DMS 273 (cell line): ENCODE data around the gene GZF1.

ENCODE experiments used
- DNase-seq: peaks from one replicate; lab custom pipeline; 2025; ENCODE audit not compliant: unreplicated experiment; lab: John Stamatoyannopoulos, UW

The GZF1 gene

GRCh38 chr20:23361476-23362391 is at the start of gene GZF1:
Gene GZF1 (plus strand): TSS chr20:23362182. CDS start chr20:23364384, 2,202 bp downstream.
- peak; percentile 99 for DNase-seq

DNA sequence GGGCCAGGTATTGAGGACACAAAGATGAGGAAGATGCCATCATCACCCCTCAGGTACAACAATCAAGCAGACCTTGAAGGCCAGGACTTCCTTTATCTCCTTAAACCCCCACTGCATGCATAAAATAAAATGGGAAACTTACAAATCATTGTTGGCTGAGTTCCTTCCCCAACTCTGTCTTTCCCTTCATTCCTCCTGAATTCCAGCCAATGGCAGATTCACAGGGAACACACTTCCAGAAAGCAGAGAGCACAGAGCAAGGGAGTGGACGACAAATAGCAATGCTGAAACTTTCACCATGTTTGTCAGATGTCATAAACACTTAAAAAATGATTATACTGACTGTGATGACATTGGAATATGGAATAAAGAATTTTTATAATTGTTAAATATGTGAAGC is 48.7 kb upstream of the GZF1 start:
- no peak for DNase-seq

DNA sequence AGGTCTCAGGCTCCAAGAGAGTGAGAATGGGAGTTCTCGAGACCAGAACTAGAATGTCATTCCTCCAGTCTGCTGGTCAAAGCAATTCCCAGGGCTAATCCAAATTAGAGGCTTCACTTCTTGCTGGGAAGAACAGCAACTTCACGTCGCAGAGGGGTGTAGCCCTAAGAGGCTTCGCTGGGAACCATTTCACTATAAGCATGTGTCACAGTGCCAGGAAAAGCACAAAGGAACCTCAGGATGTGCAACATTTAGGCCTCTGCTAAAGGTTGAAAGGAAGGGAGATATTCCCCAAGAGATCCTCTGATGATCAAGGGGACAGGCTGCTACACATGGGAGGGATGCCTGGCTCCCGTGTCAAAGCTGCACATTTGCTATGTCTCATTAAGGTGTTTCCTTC is 47.3 kb upstream of the GZF1 start:
- DNase-seq, result no peak

- DNase-seq, result no peak
Observed at GRCh38 chr20:23315099-23315498, 46.9 kb upstream of the GZF1 start.

DNA sequence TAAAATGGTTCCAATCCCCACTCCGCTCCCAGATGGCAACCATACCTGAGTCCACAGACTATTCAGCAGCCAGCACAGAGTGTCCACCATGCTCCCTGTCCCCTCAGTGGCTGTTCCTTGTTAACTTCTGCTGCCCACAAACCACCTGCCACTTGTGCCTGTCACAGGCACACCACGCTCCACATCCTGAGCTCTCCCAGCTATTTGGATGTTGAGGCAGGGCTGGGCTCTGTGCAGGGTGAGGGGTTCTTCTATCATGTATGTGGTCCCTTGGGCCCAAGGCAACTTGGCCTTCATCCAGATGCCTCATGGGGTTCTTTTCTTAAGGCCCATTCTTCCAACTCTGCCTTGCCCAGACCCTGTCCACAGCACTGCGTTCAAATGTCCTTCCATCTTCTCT is 45.4 kb upstream of the GZF1 start:
- DNase-seq, result no peak

DNA sequence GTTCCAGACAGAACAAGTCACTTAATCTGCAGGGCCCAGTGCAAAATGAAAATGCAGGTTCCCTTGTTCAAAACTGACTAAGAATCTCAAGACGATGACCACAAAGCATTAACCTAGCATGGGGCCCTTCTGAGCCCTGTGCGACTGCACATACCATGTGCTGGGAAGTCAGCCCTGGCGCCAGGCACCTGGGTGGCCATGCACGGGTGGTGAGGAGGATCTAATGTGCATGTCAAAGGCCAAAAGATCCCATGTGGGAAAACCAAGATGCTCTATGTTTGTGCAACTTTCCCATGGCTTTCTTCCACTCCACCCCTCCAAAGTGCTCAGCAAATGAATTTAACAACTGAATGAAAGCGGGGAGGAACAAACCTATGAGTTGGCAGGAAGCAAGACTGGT is 44.9 kb upstream of the GZF1 start:
- no peak for DNase-seq

- DNase-seq, result no peak
Observed at GRCh38 chr20:23318347-23318746, 43.6 kb upstream of the GZF1 start.

- peak; percentile 20 for DNase-seq
Observed at GRCh38 chr20:23320317-23320716, 41.7 kb upstream of the GZF1 start.

DNA sequence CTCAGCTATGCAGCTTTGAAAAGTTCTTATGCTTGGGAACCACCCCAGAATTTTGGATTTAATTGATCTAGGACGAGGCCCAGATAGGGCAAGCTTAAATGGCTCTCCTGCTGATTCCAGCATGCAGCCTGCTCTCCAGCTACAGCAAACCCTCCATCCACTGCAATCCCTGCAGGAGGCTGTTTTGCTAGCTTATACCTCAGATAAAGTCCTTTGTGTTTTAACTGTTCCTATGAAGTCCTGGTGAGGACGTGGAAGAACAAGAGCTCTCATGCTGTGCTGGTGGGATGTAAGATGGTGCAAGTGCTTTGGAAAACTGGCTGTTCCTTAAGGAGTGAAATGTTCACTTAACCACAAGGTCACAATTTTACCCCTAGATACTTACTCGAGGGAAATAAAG is 36.9 kb upstream of the GZF1 start:
- no peak for DNase-seq

DNA sequence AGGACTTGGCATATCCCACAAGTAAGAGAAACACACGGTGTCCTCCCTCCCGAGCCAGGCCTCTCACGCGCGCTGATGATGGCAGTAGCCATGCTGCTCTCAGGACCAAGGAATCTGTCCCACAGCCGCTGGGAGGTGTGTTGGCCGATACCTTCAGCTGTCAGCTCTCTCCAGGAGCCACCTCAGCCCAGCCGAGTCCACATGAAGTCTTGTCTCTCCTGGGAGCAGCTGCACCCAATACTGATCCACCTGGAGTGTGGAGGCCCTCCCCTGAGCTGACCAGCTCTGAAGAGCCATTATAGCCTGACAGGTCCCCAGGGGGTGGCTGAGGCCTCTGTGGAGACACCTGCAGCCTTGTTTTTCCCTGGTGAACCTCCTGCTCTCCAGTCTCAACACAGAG is 35.2 kb upstream of the GZF1 start:
- DNase-seq, result no peak

DNA sequence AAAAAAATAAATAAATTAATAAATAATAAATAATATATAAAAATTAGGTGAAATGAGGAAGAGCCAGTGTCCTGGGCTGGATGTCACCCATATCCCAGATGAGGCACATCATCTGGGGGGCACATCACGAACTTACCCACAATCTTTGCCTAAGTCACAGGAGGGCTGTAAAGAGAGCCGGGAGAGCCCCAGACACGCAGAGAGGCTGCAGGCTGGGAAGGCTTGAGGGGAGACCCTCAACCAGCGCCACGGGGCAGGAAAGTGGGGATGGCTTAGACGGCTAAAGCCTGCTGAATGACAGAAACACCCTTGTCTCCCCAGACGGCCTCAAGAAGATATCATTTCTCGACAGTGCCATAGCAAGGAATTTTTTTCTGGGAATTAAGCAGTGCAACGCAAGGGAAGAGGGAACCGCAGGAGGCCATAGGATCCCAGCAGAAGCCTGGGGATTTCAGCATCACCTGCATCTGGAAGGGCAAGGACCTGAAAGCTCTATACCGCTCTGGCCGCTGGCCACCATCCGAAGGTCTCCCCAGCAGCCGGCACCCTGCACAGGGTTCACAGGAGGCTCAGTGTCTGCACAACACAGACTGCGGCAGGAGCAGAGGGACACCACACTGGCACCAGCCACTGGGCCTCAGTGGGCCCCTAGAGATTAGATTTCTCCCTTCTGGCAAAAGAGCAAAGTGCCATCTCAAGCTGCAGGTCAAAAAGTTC is 34.2 kb upstream of the GZF1 start:
- DNase-seq, result no peak

- no peak for DNase-seq
Observed at GRCh38 chr20:23331450-23332350, 30.3 kb upstream of the GZF1 start.

GRCh38 chr20:23332467-23332866 is 29.5 kb upstream of the GZF1 start:
- DNase-seq, result no peak

DNA sequence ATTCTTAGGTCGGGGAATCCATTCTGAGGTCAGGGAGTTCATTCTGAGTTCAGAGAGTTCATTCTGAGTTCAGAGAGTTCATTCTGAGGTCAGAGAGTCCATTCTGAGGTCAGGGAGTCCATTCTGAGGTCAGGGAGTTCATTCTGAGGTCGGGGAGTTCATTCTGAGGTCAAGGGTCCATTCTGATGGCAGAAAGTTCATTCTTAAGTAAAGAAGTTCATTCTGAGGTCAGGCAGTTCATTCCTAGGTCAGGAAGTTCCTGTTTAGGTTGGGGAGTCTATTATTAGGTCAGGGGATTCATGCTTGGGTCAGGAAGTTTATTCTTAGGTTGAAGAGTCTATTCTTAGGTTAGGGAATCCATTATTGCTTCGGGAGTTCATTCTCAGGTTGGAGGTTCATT is 27.9 kb upstream of the GZF1 start:
- DNase-seq, result no peak

DNA sequence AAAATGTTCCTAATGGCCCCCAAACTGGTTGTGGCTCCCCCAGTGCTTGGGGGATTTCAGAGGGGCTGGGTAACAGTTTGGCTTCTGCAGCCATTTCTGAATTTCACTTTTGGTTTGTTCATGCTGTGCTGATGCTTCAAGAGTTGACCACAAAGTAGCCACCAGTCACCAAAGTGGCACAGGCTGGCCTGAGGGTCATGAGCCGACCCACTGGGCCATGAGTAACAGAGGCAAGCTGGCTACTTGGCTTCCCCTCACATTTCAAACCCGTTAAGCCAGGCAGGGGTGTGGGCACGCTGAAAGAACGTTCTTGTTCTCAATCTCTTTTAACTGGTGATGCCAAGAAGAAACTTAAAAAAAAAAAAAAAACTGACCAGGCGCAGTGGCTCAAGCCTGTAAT is 26.5 kb upstream of the GZF1 start:
- no peak for DNase-seq

DNA sequence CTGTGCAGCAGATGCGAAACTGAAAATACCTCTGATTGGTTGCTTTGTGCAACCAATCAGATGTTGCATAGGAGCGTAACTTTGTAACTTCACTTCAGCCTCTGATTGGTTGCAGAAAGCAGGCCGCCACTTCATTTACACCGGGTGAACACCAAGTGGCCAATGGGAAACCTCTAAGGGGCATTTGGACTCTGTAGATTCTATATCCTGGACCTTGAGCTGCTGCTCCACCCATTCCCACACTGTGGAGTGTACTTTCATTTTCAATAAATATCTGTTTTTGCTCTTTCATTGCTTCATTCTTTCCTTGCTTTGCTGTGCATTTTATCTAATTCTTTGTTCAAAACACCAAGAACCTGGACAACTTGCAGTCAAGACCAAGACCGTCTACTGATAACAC is 25.5 kb upstream of the GZF1 start:
- DNase-seq, result no peak

- no peak for DNase-seq
Observed at GRCh38 chr20:23337312-23337711, 24.7 kb upstream of the GZF1 start.

DNA sequence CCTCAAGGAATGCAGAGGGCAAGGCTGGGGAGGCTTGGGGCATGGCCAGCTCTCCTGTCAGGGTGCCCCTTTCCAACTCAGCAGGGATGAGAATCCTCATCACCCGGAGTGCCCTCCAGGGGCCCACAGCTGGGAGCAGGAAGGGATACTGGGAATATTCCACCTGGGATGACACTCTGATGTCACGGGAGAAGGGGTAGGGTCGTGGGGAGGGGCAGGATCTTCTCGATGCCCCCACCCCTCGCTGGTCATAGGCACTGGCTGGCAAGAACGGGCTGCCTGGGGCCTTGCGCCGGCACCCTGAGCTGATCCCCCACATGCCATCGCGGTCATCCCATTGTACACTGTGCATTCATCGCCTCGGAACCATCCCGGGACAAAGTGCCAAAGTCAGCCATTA is 22.0 kb upstream of the GZF1 start:
- DNase-seq, result no peak

- peak; percentile 71 for DNase-seq
Observed at GRCh38 chr20:23340524-23340923, 21.5 kb upstream of the GZF1 start.

DNA sequence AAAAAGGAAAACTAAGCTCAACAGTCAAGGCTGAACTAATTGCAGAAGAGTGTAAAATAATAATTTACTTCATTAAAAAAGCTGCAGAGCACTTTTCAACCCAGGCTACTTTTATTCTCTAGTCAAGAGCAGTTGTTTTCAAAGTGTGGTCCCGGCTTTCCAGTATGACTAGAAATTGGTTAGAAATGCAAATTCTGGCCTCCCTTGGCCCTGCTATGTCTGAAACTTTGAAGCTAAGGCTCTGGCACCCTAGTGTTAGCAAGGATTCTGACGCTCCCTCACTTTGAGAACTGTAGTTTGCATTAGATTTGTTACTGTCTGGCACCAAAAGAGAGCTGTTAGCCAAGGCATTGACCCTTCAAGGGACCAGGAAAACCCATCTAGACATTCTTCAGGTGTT is 20.9 kb upstream of the GZF1 start:
- no peak for DNase-seq

GRCh38 chr20:23343590-23343989 is 18.4 kb upstream of the GZF1 start:
- DNase-seq, result no peak
